Measurements from ENCODE around the gene SLC15A3.

- TF ChIP-seq CTCF (IDR thresholded peaks at IDR 0.05) (no peak), MLX (CRISPR knock-in tag; IDR thresholded peaks at IDR 0.05) (no peak), FOXP1 (CRISPR knock-in tag; IDR thresholded peaks at IDR 0.05; ENCODE audit: borderline replicate concordance) (no peak), ATF3 (CRISPR knock-in tag; conservative IDR thresholded peaks at IDR 0.05) (no peak), ZNF138 (CRISPR knock-in tag; conservative IDR thresholded peaks at IDR 0.05) (no peak), PREB (CRISPR knock-in tag; IDR thresholded peaks at IDR 0.05; ENCODE audit: borderline replicate concordance) (no peak), E2F1 (CRISPR knock-in tag; IDR thresholded peaks at IDR 0.05) (no peak), NFE2L1 (CRISPR knock-in tag; IDR thresholded peaks at IDR 0.05) (no peak), FOXP4 (CRISPR knock-in tag; IDR thresholded peaks at IDR 0.05) (no peak), HMGXB4 (CRISPR knock-in tag; IDR thresholded peaks at IDR 0.05) (no peak), ZNF263 (CRISPR knock-in tag; IDR thresholded peaks at IDR 0.05; ENCODE audit: low read depth) (no peak), NR2C2 (CRISPR knock-in tag; IDR thresholded peaks at IDR 0.05) (no peak)
Measured at GRCh38 chr11:60926500-60926899, 25.5 kb downstream of the SLC15A3 start.
